SJCRH30 (cell line): ENCODE measurements around the gene PNPLA5. TPM values are rescaled to one million over a fixed set of nuclear protein-coding genes. Genes with fewer than 3 reads are reported as not detected.
"Not testable (repeated sequence)": the region's sequence is repeated elsewhere in the genome, so short reads cannot be mapped to it uniquely, and the experiment has no call there.

ENCODE experiments used
- DNase-seq, 2 experiments: peaks; one replicate each; pipeline ENCODE4 v3.0.0-alpha.2; 2015 to 2020
- H3K27ac ChIP-seq: fragments of 250-450 bp; sonication (Bioruptor Pico); 2 replicates; pipeline ENCODE4 v1.5.1; 2020; ENCODE audit warnings: mild to moderate bottlenecking, moderate library complexity
- H3K27me3 ChIP-seq: fragments of 250-450 bp; sonication (Bioruptor Pico); 2 replicates; pipeline ENCODE4 v1.5.1; 2020; ENCODE audit warnings: mild to moderate bottlenecking, moderate library complexity
- H3K36me3 ChIP-seq: fragments of 250-450 bp; sonication (Bioruptor Pico); 2 replicates; pipeline ENCODE4 v1.5.1; 2020; ENCODE audit warnings: mild to moderate bottlenecking, moderate library complexity
- H3K4me1 ChIP-seq: fragments of 250-450 bp; sonication (Bioruptor Pico); 2 replicates; pipeline ENCODE4 v1.5.1; 2020; ENCODE audit warnings: mild to moderate bottlenecking, moderate library complexity
- H3K4me3 ChIP-seq: fragments of 250-450 bp; sonication (Bioruptor Pico); 2 replicates; pipeline ENCODE4 v1.5.1; 2020; ENCODE audit warnings: mild to moderate bottlenecking, moderate library complexity
- H3K9me3 ChIP-seq: fragments of 250-450 bp; sonication (Bioruptor Pico); replicated peaks from 2 replicates; pipeline ENCODE4 v1.5.1; 2020; ENCODE audit warnings: mild to moderate bottlenecking, moderate library complexity
- total RNA-seq: library from RNA; depleted of rRNA; stranded (reverse); fragments of >200 nt; shearing (Covaris generic); gene quantifications from 2 replicates; pipeline ENCODE4 v1.2.3, GENCODE V29; 2014

PNPLA5 gene
- total RNA-seq, 1 experiment from 2014 or later = not detected

GRCh38 chr22:43917521-43917920 lies 25.7 kb upstream of the PNPLA5 start:
- no peak overlapping the region for H3K27ac ChIP-seq
- H3K4me3 ChIP-seq = no peak overlapping the region
- peaks cover 17% of the 10 kb centered on the region for H3K4me1 ChIP-seq
- no peaks in the 10 kb centered on the region for H3K36me3 ChIP-seq
- H3K27me3 ChIP-seq = no peaks in the 10 kb centered on the region
- DNase-seq = no peak
- no peaks in the 10 kb centered on the region for H3K9me3 ChIP-seq

DNA sequence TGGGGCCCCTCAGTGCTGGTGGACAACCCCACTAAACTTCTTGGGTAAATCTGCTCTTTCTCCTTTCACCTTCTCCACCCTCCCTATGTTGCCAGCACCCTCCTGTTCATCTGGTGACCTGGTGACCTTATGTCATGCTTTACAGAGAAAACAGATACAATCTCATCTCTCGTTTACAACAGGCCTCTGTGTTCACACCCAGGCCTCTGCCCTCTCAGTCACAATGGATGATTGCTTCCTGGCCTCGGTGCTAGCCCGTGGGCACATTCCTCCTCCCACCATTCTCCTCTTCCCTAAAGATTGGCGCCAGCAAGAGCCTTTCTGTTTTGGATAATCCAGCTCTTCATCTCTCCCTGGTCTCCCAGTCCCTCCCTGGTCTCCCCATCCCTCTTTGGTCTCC lies 19.5 kb upstream of the PNPLA5 start:
- no peaks in the 10 kb centered on the region for H3K27me3 ChIP-seq
- no peak for DNase-seq
- no peak overlapping the region for H3K27ac ChIP-seq
- H3K36me3 ChIP-seq = no peaks in the 10 kb centered on the region
- no peak overlapping the region for H3K4me3 ChIP-seq
- H3K4me1 ChIP-seq = no peaks in the 10 kb centered on the region
- no peaks in the 10 kb centered on the region for H3K9me3 ChIP-seq

- no peaks in the 10 kb centered on the region for H3K36me3 ChIP-seq
- no peaks in the 10 kb centered on the region for H3K9me3 ChIP-seq
- H3K27ac ChIP-seq = no peak overlapping the region
- peak; percentile 45 to 47 for DNase-seq
- no peaks in the 10 kb centered on the region for H3K4me1 ChIP-seq
- H3K27me3 ChIP-seq = no peaks in the 10 kb centered on the region
- no peak overlapping the region for H3K4me3 ChIP-seq
Observed at GRCh38 chr22:43910178-43910695, 18.4 kb upstream of the PNPLA5 start.

GRCh38 chr22:43909708-43910107 lies 17.9 kb upstream of the PNPLA5 start:
- no peak overlapping the region for H3K4me3 ChIP-seq
- DNase-seq = no peak
- H3K4me1 ChIP-seq = no peaks in the 10 kb centered on the region
- H3K36me3 ChIP-seq = no peaks in the 10 kb centered on the region
- H3K27ac ChIP-seq = no peak overlapping the region
- no peaks in the 10 kb centered on the region for H3K27me3 ChIP-seq
- H3K9me3 ChIP-seq = no peaks in the 10 kb centered on the region

- no peak overlapping the region for H3K4me3 ChIP-seq
Observed at GRCh38 chr22:43905681-43906080, 13.9 kb upstream of the PNPLA5 start.

GRCh38 chr22:43904412-43904811 lies 12.6 kb upstream of the PNPLA5 start:
- H3K27ac ChIP-seq, H3K9me3 ChIP-seq, H3K27me3 ChIP-seq, H3K4me1 ChIP-seq, H3K36me3 ChIP-seq, H3K4me3 ChIP-seq: not testable (repeated sequence)
- DNase-seq = peak in 1 of 2 experiments; percentile 21

More at GRCh38 chr22:43905681-43906080, 13.9 kb upstream of the PNPLA5 start:
- H3K4me1 ChIP-seq = peaks cover 6% of the 10 kb centered on the region
- H3K9me3 ChIP-seq = no peaks in the 10 kb centered on the region
- DNase-seq = no peak
- H3K27ac ChIP-seq = no peak overlapping the region
- H3K27me3 ChIP-seq = no peaks in the 10 kb centered on the region
- H3K36me3 ChIP-seq = no peaks in the 10 kb centered on the region

DNA sequence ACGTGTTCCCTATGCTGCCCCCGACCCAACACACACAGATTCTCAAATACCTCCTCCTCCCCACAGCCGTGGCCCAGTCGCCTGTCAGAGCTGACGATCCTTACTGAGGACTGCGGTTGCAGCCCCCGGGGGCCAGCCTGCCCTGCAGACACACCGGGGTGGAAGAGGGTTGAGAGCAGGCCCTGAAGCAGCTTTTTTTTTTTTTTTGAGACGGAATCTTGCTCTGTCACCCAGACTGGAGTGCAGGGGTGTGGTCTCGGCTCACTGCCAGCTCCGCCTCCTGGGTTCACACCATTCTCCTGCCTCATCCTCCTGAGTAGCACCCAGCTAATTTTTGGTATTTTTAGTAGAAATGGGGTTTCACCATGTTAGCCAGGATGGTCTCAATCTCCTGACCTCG lies 11.2 kb upstream of the PNPLA5 start:
- H3K4me1 ChIP-seq, H3K4me3 ChIP-seq, H3K27me3 ChIP-seq, H3K27ac ChIP-seq, DNase-seq, H3K9me3 ChIP-seq, H3K36me3 ChIP-seq: not testable (repeated sequence)

- Histone ChIP-seq H3K9me3 (no peaks in the 10 kb centered on the region), H3K4me1 (peaks cover 6% of the 10 kb centered on the region), H3K27ac (peak overlapping the region; percentile 36), H3K4me3 (no peak overlapping the region), H3K36me3 (no peaks in the 10 kb centered on the region), H3K27me3 (peaks cover 9% of the 10 kb centered on the region; the same call in 1 of the 2 replicates)
- peak; percentile 51 to 67 for DNase-seq
Observed at GRCh38 chr22:43901976-43902643, 10.3 kb upstream of the PNPLA5 start.

DNA sequence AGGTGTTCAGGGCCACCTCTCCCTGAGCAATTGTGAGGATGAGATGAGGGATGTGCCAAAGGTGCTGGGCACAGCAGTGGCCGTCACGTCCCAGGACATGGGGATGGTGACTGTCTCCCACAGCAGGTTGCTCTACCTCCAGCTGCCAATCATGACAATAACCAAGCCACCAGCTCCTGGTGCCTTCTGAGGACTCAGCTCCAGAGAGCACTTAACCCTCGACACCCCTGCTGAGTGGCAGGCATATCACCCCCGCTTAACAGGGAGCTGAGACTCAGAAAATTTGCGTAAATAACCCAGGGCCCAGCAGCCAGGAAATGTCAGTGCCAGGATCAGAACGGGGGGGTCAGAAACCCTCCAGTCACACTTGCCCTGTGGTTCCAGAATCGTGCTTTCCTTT lies 8.4 kb upstream of the PNPLA5 start:
- Histone ChIP-seq H3K27me3 (peaks cover 12% of the 10 kb centered on the region), H3K4me1 (peaks cover 6% of the 10 kb centered on the region), H3K27ac (no peak overlapping the region), H3K9me3 (no peaks in the 10 kb centered on the region), H3K4me3 (no peak overlapping the region), H3K36me3 (no peaks in the 10 kb centered on the region)
- no peak for DNase-seq

DNA sequence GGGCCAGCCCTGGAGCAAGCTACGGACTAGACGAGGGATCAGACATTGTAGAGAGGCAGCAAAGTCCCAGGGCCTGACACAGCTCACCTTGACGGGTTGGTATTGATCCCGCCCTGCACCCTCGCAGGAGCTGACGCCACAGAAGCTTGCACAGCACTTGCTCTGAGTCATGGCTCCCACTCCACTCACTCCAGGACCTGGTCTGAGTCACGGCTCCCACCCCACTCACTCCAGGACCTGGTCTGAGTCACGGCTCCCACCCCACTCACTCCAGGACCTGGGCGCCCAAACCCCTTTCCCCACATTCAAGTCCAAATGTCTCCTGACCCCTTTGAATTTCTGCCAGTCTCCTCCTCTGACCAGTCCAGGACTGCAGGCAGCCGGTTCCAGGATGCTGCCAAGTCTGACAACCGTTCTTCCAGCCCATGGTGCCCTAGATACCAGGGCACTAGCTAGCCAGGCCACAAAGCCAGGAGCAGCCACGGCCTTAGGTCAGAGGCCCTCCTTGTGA lies 6.0 kb upstream of the PNPLA5 start:
- Histone ChIP-seq H3K36me3 (no peaks in the 10 kb centered on the region), H3K4me1 (peaks cover 6% of the 10 kb centered on the region), H3K27me3 (peaks cover 26% of the 10 kb centered on the region), H3K9me3 (no peaks in the 10 kb centered on the region), H3K27ac (no peak overlapping the region), H3K4me3 (no peak overlapping the region)
- DNase-seq = no peak

GRCh38 chr22:43895986-43896645 lies 4.3 kb upstream of the PNPLA5 start:
- Histone ChIP-seq H3K27ac (no peak overlapping the region), H3K27me3 (peaks cover 26% of the 10 kb centered on the region), H3K36me3 (no peaks in the 10 kb centered on the region), H3K4me3 (no peak overlapping the region), H3K4me1 (no peaks in the 10 kb centered on the region; the same call in 1 of the 2 replicates), H3K9me3 (no peaks in the 10 kb centered on the region)
- no peak for DNase-seq

GRCh38 chr22:43894122-43894521 lies 2.3 kb upstream of the PNPLA5 start:
- no peak overlapping the region for H3K4me3 ChIP-seq
- no peak overlapping the region for H3K27ac ChIP-seq
- H3K9me3 ChIP-seq = no peaks in the 10 kb centered on the region
- no peaks in the 10 kb centered on the region for H3K36me3 ChIP-seq
- DNase-seq = no peak
- H3K4me1 ChIP-seq = no peaks in the 10 kb centered on the region
- H3K27me3 ChIP-seq = peaks cover 26% of the 10 kb centered on the region

DNA sequence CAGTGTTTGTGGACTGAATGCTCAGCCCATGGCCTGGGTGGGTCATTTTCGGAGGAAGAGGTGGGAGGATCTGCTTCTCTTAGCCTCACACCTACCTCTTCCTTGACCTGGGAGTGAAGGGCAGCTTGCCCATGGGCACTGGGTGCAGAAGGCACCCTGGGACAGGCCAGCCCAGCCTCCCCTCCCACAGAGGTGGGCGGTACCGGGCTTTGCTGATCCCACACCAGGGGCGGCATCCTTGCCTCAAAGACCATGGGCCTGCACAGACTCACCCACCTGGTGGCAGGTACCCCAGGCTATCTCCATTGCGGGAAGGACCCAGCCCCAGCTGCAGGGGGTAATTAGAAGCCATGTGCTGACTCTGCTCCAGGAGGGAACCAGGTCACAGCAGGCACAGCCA lies 1.5 kb upstream of the PNPLA5 start:
- H3K4me1 ChIP-seq = no peaks in the 10 kb centered on the region
- H3K9me3 ChIP-seq = no peaks in the 10 kb centered on the region
- peaks cover 24% of the 10 kb centered on the region for H3K27me3 ChIP-seq
- no peak overlapping the region for H3K27ac ChIP-seq
- no peak overlapping the region for H3K4me3 ChIP-seq
- no peaks in the 10 kb centered on the region for H3K36me3 ChIP-seq
- DNase-seq = no peak

DNA sequence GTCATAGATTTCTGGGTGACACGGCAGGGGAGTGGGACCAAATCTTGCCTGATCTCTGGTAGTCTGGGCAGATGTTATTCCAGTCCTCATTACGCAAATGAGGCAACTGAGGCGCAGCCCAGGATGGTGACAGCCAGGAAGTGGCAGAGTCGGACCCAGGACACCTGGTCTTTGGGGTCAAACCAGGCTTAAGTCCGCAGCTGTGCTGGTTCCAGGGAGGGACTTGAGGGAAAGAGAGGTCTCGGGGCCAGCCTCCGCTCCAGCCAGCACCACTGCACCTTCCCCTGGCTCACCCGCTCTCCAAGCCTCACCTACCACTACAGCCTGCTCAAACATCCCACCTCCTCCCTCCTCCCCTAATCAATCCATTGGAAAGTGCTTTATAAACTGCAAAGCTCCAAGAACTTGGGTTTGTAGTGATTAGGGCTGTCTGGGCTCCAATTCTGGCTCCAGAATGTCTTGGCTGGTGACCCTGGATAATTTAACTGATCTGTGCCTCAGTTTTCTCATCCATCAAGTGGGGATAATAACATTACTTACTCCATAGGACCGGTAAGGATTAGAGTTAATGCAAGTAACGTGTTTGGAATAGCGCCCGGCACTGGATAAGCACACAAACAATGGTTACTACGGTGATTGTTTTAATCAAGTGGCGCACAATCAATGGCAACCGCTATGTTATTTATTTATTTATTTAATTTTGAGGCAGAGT lies 526 bp upstream of the PNPLA5 start:
- DNase-seq = no peak
- H3K9me3 ChIP-seq = no peaks in the 10 kb centered on the region
- H3K4me3 ChIP-seq = no peak overlapping the region
- H3K36me3 ChIP-seq = no peaks in the 10 kb centered on the region
- H3K4me1 ChIP-seq = no peaks in the 10 kb centered on the region
- no peak overlapping the region for H3K27ac ChIP-seq
- peaks cover 18% of the 10 kb centered on the region for H3K27me3 ChIP-seq

DNA sequence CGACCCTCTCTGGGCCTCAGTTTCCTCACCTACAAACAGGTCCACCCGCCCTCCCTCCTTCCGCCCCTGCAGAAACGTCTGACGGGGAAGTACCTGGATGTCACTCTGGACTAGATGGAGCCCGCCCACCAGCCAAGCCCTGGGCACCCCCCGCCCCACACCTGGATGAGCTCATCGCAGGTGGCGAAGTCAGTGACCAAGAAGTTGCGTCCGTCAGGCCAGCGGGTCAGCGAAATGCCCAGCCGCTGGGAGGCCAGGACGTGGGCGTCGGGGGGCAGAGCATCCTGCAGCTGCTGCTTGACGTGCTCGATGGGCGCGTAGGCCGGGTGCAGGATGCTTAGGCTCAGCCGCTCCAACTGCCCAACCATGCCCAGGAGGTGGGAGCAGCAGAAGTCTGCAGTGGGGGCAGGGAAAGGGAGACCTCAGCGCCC lies 897 bp downstream of the PNPLA5 start:
- Histone ChIP-seq H3K4me3 (no peak overlapping the region), H3K27me3 (peaks cover 14% of the 10 kb centered on the region), H3K4me1 (no peaks in the 10 kb centered on the region), H3K36me3 (no peaks in the 10 kb centered on the region), H3K9me3 (no peaks in the 10 kb centered on the region), H3K27ac (no peak overlapping the region)
- DNase-seq = no peak
